GM18508 (cell line): ENCODE results near the gene SIGLEC8.

Experiments used
- ATAC-seq: cut with Tn5 transposase; IDR thresholded peaks from one replicate; pipeline ENCODE4 v1.9.1; 2021; ENCODE audit warnings: moderate number of reproducible peaks; ENCODE audit not compliant: insufficient read depth, unreplicated experiment

SIGLEC8 gene

GRCh38 chr19:51410950-51411748, 47.1 kb downstream of the SIGLEC8 start:
- no peak for ATAC-seq

GRCh38 chr19:51407511-51408131, 50.6 kb downstream of the SIGLEC8 start:
- no peak for ATAC-seq

- ATAC-seq, result no peak
These were observed 56.1 kb downstream of the SIGLEC8 start for GRCh38 chr19:51402117-51402516.
